ENCODE data around the gene KLHDC3. TPM values are rescaled to one million over a fixed set of nuclear protein-coding genes. Genes with fewer than 3 reads are reported as not detected.

KLHDC3 gene
- total RNA-seq, 6 experiments from 2014 or later = 41.6 to 51.2 (median 45.9) TPM

- H3K27me3 Mint-ChIP-seq (ENCODE audit: insufficient read depth) = peaks cover 2% of the 10 kb centered on the region; the same call in 1 of the 2 replicates
- H3K27ac Mint-ChIP-seq = no peak overlapping the region
- no peak for DNase-seq
- H3K36me3 Mint-ChIP-seq (ENCODE audit: low read depth) = peaks cover 25% of the 10 kb centered on the region
- TF ChIP-seq CTCF (IDR thresholded peaks at IDR 0.05) = no peak
- H3K4me3 Mint-ChIP-seq = no peak overlapping the region
- H3K9me3 Mint-ChIP-seq = no peaks in the 10 kb centered on the region
- H3K4me1 Mint-ChIP-seq (ENCODE audit: low read depth) = no peaks in the 10 kb centered on the region
These were observed 18.3 kb downstream of the KLHDC3 start for GRCh38 chr6:43032326-43032725.

- H3K36me3 Mint-ChIP-seq (ENCODE audit: low read depth) = peaks cover 29% of the 10 kb centered on the region
- H3K27ac Mint-ChIP-seq = peak overlapping the region; percentile 35
- no peak for DNase-seq
- no peak for TF ChIP-seq CTCF (IDR thresholded peaks at IDR 0.05)
- H3K4me3 Mint-ChIP-seq = no peak overlapping the region
- no peaks in the 10 kb centered on the region for H3K9me3 Mint-ChIP-seq
- H3K27me3 Mint-ChIP-seq (ENCODE audit: insufficient read depth) = peaks cover 6% of the 10 kb centered on the region; the same call in 1 of the 2 replicates
- no peaks in the 10 kb centered on the region for H3K4me1 Mint-ChIP-seq (ENCODE audit: low read depth)
These were observed 19.6 kb downstream of the KLHDC3 start for GRCh38 chr6:43033496-43034189.

- DNase-seq = no peak
- no peak overlapping the region; the same call in 1 of the 2 replicates for H3K27ac Mint-ChIP-seq
- H3K9me3 Mint-ChIP-seq = no peaks in the 10 kb centered on the region
- no peak for TF ChIP-seq CTCF (IDR thresholded peaks at IDR 0.05)
- H3K4me1 Mint-ChIP-seq (ENCODE audit: low read depth) = no peaks in the 10 kb centered on the region
- peaks cover 31% of the 10 kb centered on the region for H3K36me3 Mint-ChIP-seq (ENCODE audit: low read depth)
- no peak overlapping the region for H3K4me3 Mint-ChIP-seq
- peaks cover 6% of the 10 kb centered on the region; the same call in 1 of the 2 replicates for H3K27me3 Mint-ChIP-seq (ENCODE audit: insufficient read depth)
These were observed 20.1 kb downstream of the KLHDC3 start for GRCh38 chr6:43034190-43034525.

- Mint-ChIP-seq H3K27me3 (ENCODE audit: insufficient read depth) (peaks cover 6% of the 10 kb centered on the region; the same call in 1 of the 2 replicates), H3K36me3 (ENCODE audit: low read depth) (peaks cover 34% of the 10 kb centered on the region), H3K4me3 (no peak overlapping the region), H3K27ac (no peak overlapping the region), H3K9me3 (no peaks in the 10 kb centered on the region), H3K4me1 (ENCODE audit: low read depth) (no peaks in the 10 kb centered on the region)
- no peak for TF ChIP-seq CTCF (IDR thresholded peaks at IDR 0.05)
- no peak for DNase-seq
These were observed 21.6 kb downstream of the KLHDC3 start for GRCh38 chr6:43035495-43036194.

- DNase-seq = no peak
- peaks cover 38% of the 10 kb centered on the region for H3K36me3 Mint-ChIP-seq (ENCODE audit: low read depth)
- H3K4me3 Mint-ChIP-seq = no peak overlapping the region
- no peak for TF ChIP-seq CTCF (IDR thresholded peaks at IDR 0.05)
- peaks cover 6% of the 10 kb centered on the region; the same call in 1 of the 2 replicates for H3K27me3 Mint-ChIP-seq (ENCODE audit: insufficient read depth)
- no peaks in the 10 kb centered on the region for H3K4me1 Mint-ChIP-seq (ENCODE audit: low read depth)
- H3K27ac Mint-ChIP-seq = no peak overlapping the region
- no peaks in the 10 kb centered on the region for H3K9me3 Mint-ChIP-seq
These were observed 22.7 kb downstream of the KLHDC3 start for GRCh38 chr6:43036712-43037111.
